ENCODE data around the gene FNIP1.

- TF ChIP-seq CTCF (IDR thresholded peaks at IDR 0.05; ENCODE audit: insufficient read depth, low read length, poor library complexity, severe bottlenecking) (no peak), EZH2phosphoT487 (conservative IDR thresholded peaks at IDR 0.05; ENCODE audit: low read length) (no peak)
Observed at GRCh38 chr5:131595088-131596033, 201.5 kb downstream of the FNIP1 start.

All from SU-DHL-6 (cell line).